Activated B cell treated with CpG ODN at 0.5 μM for 24 hours (primary cell): ENCODE data around the gene POLR3A. TPM values are rescaled to one million over a fixed set of nuclear protein-coding genes. Genes with fewer than 3 reads are reported as not detected.

Experiments
- ATAC-seq: fragments of 200-7000 bp; cut with Tn5 transposase; one replicate; pipeline ENCODE4 v1.10.0; 2021; ENCODE audit warnings: low read depth, mild to moderate bottlenecking, moderate library complexity
- CTCF ChIA-PET: fragments of 350-600 bp; sonication (Branson Sonifier 250); formaldehyde crosslinking; loops from one replicate; lab custom pipeline; 2021; ENCODE audit warnings: antibody characterized with exemption; lab: Charles Lee
- POLR2A ChIA-PET: fragments of 350-600 bp; sonication (Branson Sonifier 250); formaldehyde crosslinking; loops from one replicate; lab custom pipeline; 2021; ENCODE audit warnings: antibody characterized with exemption; lab: Charles Lee
- DNase-seq: peaks from one replicate; pipeline ENCODE4 v3.0.0; 2022
- H3K27ac Mint-ChIP-seq: one replicate; pipeline ENCODE4 v1.8.0; 2020; ENCODE audit warnings: mixed read lengths
- H3K27me3 Mint-ChIP-seq: one replicate; pipeline ENCODE4 v1.8.0; 2021; ENCODE audit warnings: mixed read lengths
- H3K36me3 Mint-ChIP-seq: one replicate; pipeline ENCODE4 v1.8.0; 2021; ENCODE audit warnings: low read depth, mixed read lengths
- H3K4me1 Mint-ChIP-seq: one replicate; pipeline ENCODE4 v1.8.0; 2021; ENCODE audit warnings: mixed read lengths
- H3K4me3 Mint-ChIP-seq: one replicate; pipeline ENCODE4 v1.8.0; 2020; ENCODE audit warnings: mild to moderate bottlenecking, mixed read lengths
- H3K9me3 Mint-ChIP-seq: one replicate; pipeline ENCODE4 v1.8.0; 2020; ENCODE audit warnings: mixed read lengths
- CTCF ChIP-seq: fragments of 200-600 bp; IDR thresholded peaks from one replicate; pipeline ENCODE4 v1.8.0; 2022; ENCODE audit warnings: antibody characterized with exemption, mild to moderate bottlenecking
- intact Hi-C: fragments of 100-400 bp; cut with micrococcal nuclease; formaldehyde crosslinking; loops from one replicate; pipeline ENCODE4 v1.15.1; 2024
- total RNA-seq: library from RNA; stranded (reverse); gene quantifications from 2 replicates; pipeline ENCODE4 v1.2.3, GENCODE V29; 2022

POLR3A gene
- total RNA-seq, 1 donor from 2014 or later: 20.3 TPM

- H3K36me3 Mint-ChIP-seq: peaks cover 73% of the 10 kb centered on the region
- DNase-seq: no peak
- H3K4me1 Mint-ChIP-seq: peaks cover 58% of the 10 kb centered on the region
- peak overlapping the region; percentile 92 for H3K4me3 Mint-ChIP-seq
- peak overlapping the region; percentile 16 for H3K27ac Mint-ChIP-seq
- no peak for TF ChIP-seq CTCF
- CTCF ChIA-PET: interaction anchor here (1.2 to 1.7 kb wide), 2 partner anchors 11 to 1159 kb away, joined by 5 to 8 read pairs; no protein-coding TSS in a partner anchor
- no peaks in the 10 kb centered on the region for H3K9me3 Mint-ChIP-seq
- intact Hi-C loops: loop anchor here (10.0 kb wide), 1 partner anchor 1899 kb away; no protein-coding TSS in a partner anchor
- POLR2A ChIA-PET: interaction anchor here (0.7 to 1.1 kb wide), 2 partner anchors 10 to 266 kb away, joined by 3 to 4 read pairs; no protein-coding TSS in a partner anchor
- no peaks in the 10 kb centered on the region for H3K27me3 Mint-ChIP-seq
- no peak for ATAC-seq
Observed at GRCh38 chr10:78035933-78036583, 6.7 kb upstream of the POLR3A start.

- intact Hi-C loops: loop anchor here (10.0 kb wide), 1 partner anchor 1899 kb away; no protein-coding TSS in a partner anchor
- CTCF ChIA-PET: interaction anchor here (1.7 kb wide), 1 partner anchor 12 kb away, joined by 8 read pairs; no protein-coding TSS in a partner anchor
- Mint-ChIP-seq H3K9me3 (no peaks in the 10 kb centered on the region), H3K27ac (peak overlapping the region; percentile 16), H3K4me1 (peaks cover 57% of the 10 kb centered on the region), H3K36me3 (peaks cover 67% of the 10 kb centered on the region), H3K4me3 (peak overlapping the region; percentile 92), H3K27me3 (no peaks in the 10 kb centered on the region)
- POLR2A ChIA-PET: interaction anchor here (0.7 to 1.1 kb wide), 2 partner anchors 11 to 267 kb away, joined by 3 to 4 read pairs; no protein-coding TSS in a partner anchor
- ATAC-seq: no peak
- no peak for TF ChIP-seq CTCF
- DNase-seq: no peak
Observed at GRCh38 chr10:78035437-78035836, 6.1 kb upstream of the POLR3A start.

GRCh38 chr10:78035025-78035424 is 5.7 kb upstream of the POLR3A start:
- H3K36me3 Mint-ChIP-seq: peaks cover 62% of the 10 kb centered on the region

GRCh38 chr10:78033637-78034470 is 4.5 kb upstream of the POLR3A start, which contains the start of gene RPS24:
TSS of gene RPS24 (plus strand) at chr10:78033863. CDS start at chr10:78033902, 39 bp downstream.
- POLR2A ChIA-PET: interaction anchor here (0.7 to 1.4 kb wide), 6 partner anchors 9 to 1233 kb away, joined by 3 to 4 read pairs (median 3); no protein-coding TSS in a partner anchor

More at GRCh38 chr10:78035025-78035424, 5.7 kb upstream of the POLR3A start:
- Mint-ChIP-seq H3K9me3 (no peaks in the 10 kb centered on the region), H3K4me1 (peaks cover 59% of the 10 kb centered on the region), H3K27me3 (no peaks in the 10 kb centered on the region), H3K4me3 (peak overlapping the region; percentile 92), H3K27ac (peak overlapping the region; percentile 51)
- TF ChIP-seq CTCF: no peak
- ChIA-PET POLR2A (no interaction called here), CTCF (no interaction called here)
- intact Hi-C loops: loop anchor here (10.0 kb wide), 1 partner anchor 1900 kb away; no protein-coding TSS in a partner anchor
- ATAC-seq: no peak
- DNase-seq: no peak

More at GRCh38 chr10:78033637-78034470, 4.5 kb upstream of the POLR3A start, which contains the start of gene RPS24:
- Mint-ChIP-seq H3K27me3 (no peaks in the 10 kb centered on the region), H3K27ac (peak within 1 kb of the TSS; percentile 51), H3K36me3 (peaks cover 61% of the 10 kb centered on the region), H3K4me1 (peaks cover 62% of the 10 kb centered on the region), H3K9me3 (no peaks in the 10 kb centered on the region), H3K4me3 (peak within 1 kb of the TSS; percentile 92)
- TF ChIP-seq CTCF: no peak
- peak; percentile 90 for DNase-seq
- intact Hi-C loops: loop anchor here (1.0 to 10.0 kb wide), 5 partner anchors 160 to 1901 kb away; partner anchors contain the start of gene ZMIZ1
- CTCF ChIA-PET: no interaction called here
- peak; percentile 91 for ATAC-seq
